Central memory CD4-positive, alpha-beta T cell (primary cell): ENCODE measurements around the gene GNE.

ENCODE experiments used
- DNase-seq: peaks from one replicate; pipeline ENCODE4 v3.0.0; 2022

Gene GNE

GRCh38 chr9:36164989-36165388, 93.3 kb downstream of the GNE start:
- no peak for DNase-seq
